GM18861 (cell line): ENCODE data around the gene PRDM16.

Experiments used
- ATAC-seq: cut with Tn5 transposase; IDR thresholded peaks from one replicate; pipeline ENCODE4 v1.9.1; 2021; ENCODE audit not compliant: unreplicated experiment

Gene PRDM16

DNA sequence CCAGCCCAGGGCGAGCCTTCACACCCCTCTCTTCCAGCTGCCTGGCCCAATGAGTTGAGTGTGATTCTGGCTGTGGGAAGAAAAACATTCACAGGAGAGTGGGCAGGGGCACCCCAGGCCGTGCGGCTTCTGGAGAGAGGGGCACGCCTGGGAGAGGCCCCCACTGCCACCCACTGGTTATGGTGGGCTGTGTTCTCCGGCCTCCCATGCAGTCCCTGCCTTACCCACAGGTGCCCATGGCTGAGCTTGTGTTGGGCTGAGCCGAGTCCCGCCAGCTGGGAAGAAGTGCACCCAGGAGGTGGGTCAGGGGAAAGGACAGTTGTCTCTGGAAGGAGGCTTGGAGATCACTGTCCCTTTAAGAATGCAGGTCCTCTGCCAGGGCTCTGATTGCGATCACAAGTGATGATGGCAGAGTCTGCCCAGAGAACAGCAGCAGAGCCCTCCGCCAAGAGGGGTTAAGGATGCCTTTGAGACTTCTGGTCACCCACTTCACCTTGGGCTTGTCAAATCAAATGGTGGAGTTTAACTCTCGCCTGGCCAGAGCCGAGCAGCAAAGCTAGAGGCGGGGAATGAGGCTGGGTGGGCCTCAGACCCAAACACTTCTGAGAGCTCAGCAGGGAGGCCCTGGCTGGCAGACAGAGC is 260.8 kb downstream of the PRDM16 start:
- ATAC-seq = no peak

DNA sequence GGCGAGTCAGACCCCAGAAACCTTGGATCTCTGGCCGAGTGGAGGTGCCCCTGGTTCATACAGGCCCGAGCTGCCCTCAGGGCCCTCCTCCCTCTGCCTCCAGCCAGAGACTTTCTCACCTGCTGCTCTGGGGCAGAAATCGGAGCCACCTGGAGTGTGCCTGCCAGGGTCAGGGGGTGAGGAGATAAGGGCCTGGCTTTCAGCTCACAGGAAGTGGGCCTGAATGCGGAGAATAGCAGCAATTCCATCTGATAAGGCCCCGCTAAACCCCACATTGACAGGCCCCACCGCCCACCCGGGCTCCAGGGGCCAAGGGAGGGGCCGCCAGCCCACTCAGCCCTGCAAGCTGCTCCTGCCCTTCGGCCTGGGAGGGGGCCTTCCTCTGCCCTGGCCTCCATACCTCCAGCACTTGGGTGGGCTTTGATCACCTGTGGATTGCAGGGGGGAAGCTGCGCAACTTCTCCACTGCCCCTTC is 261.8 kb downstream of the PRDM16 start:
- no peak for ATAC-seq

DNA sequence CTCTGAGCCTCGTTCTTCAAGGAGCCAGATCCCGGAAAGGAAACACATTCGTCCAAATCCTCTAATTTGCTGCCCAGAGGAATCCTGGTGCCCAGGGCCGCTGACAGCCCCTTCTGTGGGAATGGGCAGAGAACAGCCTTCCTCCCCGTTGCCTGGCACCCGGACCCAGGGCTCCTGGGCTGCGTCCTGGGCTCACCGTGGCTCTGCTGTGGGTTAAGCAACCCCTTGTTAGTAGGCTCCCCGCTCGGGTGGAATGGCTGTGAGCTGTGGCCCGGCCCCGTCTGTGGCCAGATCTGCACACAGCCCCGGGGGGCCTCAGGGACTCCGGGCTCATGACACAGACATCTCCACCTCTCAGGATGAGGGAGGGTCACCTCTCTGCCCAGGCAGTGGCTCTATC is 262.6 kb downstream of the PRDM16 start:
- no peak for ATAC-seq

DNA sequence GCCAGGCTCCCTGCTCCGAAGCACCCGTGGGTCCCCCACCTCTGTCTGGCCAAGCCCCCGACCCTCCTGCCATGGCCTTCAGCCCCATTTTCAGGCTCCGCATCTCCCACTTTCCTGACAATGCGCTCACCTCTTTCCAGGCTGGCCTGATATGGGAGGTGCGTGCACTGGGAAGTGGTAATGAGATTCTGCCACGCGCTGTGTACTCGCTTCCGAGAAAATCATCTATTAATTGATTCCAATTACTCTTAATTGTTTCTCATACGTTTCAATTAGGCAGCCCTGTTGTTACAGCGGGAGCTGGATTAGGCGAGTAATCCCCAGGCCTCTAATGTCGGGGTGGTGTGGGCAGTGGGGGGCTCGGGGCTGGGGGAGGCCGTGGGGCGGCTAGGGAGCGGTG is 263.0 kb downstream of the PRDM16 start:
- ATAC-seq = no peak

DNA sequence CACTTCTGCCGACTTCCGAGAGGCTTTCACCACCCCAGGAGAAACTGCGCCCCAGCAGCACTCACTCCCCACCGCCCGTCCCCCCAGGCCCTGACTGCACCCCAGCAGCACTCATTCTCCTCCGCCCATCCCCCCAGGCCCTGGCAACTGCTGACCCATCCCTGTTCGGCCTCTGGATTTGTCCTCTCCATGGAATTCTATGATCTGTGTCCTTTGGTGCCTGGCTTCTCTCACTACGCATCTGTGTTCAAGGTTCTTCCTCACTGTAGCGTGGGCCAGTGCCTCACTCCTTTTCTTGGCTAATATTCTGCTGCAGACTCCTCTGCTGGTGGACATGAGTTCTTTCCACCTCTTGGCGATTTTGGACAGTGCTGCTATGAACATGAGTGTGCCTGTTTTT is 263.7 kb downstream of the PRDM16 start:
- ATAC-seq = no peak

DNA sequence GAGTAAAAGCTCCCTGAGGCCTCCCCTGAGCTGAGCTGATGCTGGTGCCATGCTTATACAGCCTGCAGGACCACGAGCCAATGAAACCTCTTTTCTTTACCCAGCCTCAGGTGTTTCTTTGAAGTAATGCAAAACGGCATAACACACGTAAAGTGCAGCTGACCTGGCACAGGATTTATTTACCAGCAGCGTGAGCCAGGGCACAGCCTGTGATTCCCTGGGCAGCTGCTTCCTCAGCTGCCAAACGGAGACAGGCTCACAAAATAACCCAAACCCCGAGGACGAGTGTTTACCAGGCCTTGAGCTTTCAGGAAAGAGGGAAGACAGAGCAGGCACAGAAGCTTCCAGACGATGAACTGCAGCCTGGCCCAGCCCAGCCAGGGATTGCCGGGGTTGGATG is 264.9 kb downstream of the PRDM16 start:
- no peak for ATAC-seq

DNA sequence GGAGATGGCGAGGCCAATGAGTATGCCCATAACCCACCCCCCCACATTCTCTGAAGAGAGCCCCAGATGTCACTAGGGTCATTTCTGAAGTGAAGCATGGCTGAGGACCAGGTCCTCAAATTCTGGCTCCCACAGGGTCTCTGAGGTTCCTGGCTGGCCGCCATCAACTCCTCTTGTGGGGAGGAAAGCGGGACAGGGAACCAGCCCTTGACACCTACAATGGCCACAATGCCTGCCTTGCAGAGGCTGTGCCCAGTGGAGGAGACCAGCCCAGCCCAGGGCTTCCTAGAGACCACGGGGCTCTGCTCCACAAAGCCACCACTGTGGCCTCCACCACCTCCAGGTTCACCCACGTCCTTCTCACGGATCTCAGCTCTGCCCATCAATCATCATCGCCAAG is 265.4 kb downstream of the PRDM16 start:
- no peak for ATAC-seq

DNA sequence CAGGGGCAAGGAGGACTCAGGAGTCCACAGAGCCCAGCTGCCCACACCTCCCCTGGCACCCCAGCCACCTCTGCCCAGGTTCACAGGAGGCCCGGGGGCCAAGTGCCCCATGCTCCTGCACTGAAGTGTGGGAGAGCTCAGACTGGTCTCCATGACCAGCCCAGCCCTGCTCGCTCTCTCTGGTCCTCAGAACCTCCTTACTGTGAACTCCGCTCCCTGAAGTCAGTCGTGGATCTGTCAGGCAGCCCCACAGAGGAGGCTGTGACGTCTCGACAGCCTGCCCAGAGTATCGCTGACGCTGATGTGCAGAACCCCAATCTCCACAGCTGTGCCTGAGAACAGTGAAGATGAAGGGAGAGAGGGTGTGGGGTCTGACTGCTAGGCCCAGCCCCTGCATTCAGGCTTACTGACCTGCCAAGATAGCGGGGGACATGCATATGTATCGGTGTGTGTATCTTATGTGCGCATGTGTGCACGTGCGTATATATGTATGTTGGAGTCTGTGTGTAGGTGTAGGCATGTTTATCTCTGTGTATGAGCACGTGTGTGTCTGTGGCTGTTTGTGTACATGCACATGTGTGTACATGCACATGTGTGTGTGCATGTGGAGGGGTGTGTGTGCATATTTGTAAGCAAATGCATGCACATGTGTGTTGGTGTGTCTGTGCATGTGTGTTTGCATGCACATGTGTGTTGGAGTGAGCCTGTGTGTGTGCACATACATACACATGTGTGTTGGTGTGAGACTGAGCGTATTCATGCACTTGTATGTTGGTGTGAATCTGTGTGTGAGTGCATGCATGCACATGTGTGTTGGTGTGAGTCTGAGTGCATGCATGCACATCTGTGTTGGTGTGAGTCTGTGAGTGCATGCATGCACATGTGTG is 267.0 kb downstream of the PRDM16 start:
- no peak for ATAC-seq

DNA sequence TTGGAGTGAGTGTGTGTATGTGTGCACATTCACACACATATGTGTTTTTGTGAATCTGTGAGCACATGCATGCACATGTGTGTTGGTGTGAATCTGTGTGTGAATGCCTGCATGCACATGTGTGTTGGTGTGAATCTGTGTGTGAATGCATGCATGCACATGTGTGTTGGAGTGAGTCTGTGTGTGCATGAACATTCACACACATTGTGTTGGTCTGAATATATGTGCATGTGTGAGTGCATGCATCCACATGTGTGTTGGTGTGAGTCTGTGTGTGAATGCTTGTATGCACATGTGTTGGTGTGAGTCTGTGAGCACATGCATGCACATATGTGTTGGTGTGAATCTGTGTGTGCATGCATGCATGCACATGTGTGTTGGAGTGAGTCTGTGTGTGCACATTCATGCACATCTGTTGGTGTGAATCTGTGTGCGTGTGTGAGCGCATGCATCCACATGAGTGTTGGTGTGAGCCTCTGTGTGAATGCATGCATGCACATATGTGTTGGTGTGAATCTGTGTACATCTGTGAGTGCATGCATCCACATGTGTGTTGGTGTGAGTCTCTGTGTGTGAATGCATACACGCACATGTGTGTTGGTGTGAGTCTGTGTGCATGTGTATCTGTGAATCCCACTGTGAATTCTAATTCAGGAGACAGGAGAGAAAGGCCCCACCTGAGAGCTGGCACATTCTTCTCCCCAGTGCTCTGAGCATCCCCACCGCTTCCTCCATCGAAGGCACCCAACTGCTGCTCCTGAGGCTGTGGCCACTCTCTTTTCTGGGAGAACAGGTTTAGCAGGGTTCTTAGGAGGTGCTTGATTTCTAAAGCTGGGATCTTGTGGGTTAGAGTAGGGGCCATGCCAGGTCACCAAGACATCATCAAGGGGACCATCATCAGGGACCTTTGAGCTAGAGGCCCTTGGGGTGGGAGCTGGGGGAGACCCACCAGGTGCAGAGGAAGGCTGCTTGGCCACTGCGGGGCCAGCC is 267.9 kb downstream of the PRDM16 start:
- ATAC-seq = no peak

DNA sequence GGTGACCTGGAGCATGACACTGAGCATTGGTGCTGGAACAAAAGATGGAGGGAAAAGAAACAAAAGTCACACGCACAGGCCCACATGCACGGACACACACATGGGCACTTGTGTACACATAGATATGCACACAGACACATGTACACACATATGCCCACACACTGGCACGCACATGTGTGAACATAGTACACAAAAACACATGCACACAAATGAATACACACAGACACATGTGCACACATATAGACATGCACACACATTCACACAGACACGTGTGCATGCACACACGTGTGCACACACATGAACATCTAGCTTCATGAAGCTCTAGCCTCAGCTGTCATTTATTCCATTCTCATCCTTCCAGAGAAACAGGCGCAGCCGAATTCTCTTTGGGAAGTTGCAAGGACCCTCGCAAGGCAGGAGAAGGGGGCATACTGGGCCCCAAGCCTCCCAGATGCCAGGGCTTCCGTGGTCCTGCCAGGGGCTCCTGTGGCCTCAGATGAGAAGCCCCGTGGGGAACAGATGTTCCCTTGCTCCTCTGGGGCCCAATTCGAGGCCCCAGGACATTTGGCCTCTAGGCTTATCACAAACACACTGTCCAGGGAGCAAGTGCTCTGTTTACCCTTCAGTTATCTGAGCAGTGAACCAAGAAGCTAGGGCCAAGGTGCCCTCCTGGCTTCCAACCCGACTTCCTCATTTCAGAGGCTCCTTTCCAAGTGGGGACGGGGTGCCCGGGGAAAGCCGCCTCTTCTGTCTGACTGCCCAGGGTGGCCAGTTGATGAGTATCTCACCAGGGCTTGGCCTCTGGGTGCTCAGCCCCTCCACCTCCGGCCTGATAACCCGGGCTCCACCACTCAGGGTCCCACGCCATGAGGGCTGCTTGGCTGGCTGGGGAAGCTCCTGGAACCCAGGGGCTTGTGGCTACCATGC is 269.1 kb downstream of the PRDM16 start:
- no peak for ATAC-seq

DNA sequence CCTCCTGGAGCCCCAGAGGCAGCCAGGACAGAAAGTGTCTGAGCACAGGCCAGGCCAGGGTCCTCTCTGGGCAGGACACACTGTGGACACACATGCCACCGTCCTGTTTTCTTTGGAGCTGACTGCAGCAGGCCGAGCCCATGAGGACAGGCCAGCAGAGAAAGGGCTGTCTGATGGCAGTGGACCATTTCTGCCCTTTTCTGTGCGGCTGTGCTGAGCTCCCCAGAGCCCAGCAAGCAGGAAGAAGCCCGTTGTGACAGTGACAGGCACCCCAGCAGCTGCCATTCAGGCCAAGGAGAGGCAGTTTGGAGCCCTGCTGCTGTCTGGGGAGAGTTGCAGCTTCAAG is 269.7 kb downstream of the PRDM16 start:
- no peak for ATAC-seq

DNA sequence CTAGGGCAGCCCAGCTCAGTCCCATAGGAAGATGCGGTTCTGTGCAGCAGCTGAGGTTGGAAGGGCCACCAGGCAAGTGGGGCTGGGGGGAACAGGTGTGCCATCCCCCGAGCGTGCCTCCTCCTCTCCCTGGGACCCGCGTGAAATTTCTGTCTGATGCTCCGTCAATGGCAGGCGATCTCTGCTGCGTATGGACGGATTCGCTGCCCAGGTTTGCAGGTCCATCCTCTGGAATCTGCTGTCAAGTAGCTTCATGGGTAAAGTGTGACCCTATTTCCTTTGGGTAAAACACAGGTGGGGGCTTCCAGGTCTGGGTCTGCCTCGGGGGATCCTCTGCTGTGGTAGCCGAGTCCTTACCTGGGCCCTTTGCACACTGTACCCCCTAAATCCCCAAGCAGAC is 270.9 kb downstream of the PRDM16 start:
- no peak for ATAC-seq

DNA sequence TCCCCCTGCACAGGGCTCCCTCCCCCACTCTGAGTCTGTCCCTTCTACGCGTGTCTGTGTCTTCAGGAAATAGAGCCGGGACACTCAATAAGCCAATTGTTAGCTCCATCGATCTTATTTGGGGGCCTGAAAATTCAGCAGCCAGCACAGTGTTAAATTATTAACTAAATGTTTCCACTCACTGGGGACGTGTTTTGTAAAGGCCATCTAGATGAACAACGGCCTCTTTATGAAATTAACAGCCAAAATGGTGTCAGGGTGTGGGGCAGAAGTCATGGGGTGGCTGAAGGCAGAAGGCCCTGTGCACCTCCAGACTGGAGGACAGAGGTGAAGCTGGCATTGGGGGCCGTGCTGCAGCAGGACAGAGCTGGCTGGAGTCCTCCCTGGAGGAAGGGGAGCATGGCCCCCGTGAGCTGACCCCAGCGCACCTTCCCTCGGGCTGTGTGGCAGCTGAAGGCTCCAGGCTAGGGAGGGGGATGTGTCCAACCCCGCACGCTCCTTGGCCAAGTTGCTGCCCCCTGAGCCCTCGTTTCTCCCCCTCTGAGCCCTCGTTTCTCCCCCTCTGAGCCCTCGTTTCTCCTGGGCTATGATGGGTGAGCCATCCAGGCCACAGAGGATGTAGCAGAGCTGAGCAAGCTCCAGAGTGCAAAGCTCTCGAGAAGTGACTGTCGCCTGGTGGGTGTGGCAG is 271.7 kb downstream of the PRDM16 start:
- ATAC-seq = no peak

DNA sequence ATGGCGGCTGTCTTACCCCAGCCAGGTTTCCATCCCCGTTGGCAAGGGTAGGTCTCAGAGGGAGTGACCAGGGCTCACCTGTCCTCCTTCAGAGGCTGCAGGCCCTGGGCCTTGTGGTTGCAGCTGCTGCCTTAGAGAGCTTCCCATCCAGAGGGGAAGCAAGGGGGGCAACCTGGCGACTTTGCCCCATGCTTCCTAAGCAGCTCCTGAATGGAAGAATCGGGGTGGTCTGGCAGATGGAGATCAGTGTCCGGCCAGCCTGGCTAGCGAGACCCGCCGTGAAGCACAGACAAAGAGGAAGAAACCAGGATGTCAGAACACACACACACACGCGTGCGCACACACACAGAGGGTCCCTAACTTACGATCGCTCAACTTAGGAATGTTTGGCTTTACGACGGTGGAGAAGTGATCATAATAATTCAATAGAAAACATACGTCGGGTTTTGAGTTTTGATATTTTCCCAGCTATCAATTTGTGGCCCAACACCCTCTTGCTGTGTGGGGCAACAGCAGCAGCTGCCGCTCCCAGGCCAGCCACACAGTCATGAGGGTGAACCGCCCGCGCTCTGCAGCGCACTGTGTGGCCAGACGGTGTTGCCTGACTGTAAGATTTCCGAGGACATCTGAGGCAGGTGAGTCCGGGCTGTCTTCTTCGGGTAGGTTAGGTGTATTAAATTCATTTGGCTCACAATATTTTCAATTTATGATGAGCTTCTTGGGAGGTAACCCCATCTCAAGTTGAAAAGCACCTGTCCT is 272.4 kb downstream of the PRDM16 start:
- ATAC-seq = no peak

DNA sequence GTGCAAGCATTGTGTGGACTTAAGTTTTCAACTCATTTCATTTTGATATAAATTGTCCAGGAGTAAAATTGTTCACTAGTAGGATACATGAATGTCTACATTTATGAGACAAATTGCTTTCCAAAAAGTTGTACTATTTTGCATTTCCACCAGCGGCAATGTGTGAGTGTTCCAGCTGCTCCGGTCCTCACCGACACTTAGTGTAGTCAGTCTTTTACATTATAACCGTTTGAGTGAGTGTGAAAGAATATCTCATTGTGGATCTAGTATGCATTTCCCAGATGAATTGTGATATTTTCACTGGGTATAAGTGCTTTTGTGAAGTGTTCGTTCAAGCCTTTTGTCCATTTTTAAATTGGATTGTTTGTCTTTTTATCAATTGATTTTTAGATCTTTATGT is 274.0 kb downstream of the PRDM16 start:
- ATAC-seq = no peak

DNA sequence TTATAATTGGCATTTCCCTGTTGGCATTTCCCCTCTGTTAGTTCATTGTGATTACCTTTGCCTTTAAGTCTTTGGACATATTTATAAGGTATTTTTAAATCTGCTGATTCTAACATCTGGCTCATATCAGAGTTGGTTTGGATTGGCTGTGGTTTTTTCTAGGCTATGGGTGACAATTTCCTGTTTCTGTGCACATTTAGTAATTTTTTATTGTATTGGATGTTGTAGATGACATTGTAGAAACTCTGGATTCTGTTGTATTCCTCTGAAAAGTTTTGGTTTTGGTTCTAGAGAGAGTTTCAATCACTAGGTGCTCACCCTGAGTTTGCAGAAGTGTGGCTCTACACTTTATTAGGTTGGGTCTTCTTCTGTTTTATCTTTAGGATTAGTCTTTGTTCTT is 275.4 kb downstream of the PRDM16 start:
- ATAC-seq = no peak

DNA sequence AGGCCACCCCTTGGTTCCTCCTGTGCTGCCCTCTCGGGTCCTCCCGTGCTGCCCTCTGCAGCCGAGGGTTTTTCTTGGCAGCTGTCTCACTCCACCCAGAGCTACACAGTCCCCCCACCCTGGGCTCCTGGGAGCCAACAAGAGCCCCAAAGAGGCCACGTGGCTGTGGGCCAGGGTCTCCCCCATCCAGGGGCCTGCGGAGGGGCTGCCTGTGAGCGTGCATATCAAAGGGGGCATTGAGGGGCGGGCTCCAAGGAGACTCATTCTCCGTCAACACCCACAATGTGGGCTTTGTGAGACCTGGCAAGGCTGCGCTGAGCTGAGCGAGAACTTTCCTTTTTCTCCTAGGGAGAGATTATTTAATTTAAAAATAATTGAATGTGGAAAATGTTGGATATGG is 276.8 kb downstream of the PRDM16 start:
- no peak for ATAC-seq

DNA sequence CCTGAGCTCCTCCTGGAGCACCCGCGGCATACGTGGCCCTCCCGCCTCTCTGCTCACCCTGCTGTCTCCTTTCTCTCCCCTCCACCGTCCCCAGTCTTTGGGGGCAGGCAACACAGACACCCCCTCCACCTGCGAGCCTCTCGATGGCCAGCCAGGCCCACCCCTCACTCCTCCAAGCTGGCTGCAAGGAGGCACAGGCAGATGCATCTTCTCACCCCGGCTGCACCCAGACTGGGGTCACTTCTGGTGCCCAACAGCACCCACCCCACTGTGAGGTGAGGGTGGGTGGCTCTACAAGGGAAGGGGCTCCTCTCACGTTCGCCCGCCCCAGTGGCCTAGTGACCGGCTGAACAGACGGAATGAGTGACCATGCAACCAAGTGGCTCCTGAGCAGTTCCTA is 277.5 kb downstream of the PRDM16 start:
- ATAC-seq = no peak
